Measurements from ENCODE around the gene ADGRD1. TPM values are rescaled to one million over a fixed set of nuclear protein-coding genes. Genes with fewer than 3 reads are reported as not detected.

Gene ADGRD1
- total RNA-seq, 1 experiment from 2014 or later, result not detected

DNA sequence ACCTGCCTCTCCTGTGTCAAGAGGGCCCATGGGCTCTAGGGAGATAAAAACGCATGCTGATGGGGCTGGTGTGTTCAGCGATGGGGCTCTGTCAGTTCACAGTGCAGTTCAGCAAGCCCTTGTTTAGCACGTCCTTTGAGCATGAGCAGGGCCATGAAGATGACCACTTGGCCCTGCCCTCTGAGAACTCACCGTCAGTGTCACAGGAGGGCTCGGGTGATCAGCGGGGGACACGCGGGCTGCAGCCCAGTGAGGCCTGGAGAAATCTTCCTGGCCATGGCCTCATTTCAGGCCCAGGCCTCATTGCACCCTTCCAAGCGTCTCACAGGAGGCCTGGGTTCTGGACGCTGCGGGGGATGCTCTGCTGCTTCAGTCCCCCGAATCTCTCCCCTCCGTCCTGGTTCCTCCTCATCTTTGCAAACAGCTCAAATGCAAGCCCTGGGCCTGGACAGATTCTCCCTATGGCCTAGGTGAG is 181.6 kb downstream of the ADGRD1 start:
- no peak for DNase-seq (ENCODE audit: low read depth)

DNA sequence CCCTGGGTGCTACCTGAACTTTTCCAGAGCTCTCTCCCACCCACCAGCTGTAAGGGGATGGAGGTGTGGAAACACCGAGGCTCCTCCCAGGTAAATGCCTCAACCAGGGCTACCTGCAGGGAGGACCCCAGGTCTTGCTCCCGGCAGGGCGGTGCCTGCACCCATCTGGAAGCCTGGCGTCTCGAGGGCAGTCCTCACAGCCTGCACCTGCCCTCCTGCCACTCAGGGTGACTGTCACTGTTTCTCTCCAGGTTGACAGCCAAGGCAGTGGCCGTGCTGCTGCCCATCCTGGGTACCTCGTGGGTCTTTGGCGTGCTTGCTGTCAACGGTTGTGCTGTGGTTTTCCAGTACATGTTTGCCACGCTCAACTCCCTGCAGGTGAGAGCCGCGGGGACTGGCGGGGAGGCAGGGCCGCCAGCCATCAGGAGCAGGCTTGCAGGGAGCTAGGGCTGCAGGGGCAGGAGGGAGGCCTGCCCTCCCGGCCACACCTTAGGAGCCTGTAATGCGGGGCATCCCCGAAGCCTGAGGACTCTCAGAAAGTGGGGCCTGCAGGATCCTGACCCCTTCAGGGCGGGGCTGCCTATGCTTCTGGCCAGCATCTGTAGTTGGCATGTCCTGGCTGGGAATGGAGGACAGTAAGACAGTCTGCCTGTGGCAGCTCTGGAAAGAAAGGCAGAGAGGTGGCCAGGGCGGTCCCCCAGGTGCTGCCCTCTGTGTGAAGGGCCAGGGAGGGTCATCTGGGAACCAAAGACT is 182.3 kb downstream of the ADGRD1 start:
- no peak for DNase-seq (ENCODE audit: low read depth)

DNA sequence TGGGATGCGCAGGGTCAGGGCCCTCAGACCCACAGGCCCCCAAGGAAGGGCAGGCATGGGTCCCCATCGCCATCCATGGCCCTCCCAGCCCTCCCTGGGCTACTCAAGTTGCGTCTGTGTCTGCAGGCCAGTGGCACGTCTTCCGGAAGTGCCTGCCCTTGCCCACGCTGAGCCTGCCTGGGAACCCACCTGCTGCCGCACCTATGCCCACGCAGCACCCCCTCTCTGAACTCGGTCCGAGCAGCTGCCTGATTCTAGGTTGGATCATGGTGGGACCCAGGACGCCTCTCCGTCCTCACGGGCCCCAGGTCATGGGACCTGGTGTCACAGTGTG is 182.8 kb downstream of the ADGRD1 start:
- no peak for DNase-seq (ENCODE audit: low read depth)

DNA sequence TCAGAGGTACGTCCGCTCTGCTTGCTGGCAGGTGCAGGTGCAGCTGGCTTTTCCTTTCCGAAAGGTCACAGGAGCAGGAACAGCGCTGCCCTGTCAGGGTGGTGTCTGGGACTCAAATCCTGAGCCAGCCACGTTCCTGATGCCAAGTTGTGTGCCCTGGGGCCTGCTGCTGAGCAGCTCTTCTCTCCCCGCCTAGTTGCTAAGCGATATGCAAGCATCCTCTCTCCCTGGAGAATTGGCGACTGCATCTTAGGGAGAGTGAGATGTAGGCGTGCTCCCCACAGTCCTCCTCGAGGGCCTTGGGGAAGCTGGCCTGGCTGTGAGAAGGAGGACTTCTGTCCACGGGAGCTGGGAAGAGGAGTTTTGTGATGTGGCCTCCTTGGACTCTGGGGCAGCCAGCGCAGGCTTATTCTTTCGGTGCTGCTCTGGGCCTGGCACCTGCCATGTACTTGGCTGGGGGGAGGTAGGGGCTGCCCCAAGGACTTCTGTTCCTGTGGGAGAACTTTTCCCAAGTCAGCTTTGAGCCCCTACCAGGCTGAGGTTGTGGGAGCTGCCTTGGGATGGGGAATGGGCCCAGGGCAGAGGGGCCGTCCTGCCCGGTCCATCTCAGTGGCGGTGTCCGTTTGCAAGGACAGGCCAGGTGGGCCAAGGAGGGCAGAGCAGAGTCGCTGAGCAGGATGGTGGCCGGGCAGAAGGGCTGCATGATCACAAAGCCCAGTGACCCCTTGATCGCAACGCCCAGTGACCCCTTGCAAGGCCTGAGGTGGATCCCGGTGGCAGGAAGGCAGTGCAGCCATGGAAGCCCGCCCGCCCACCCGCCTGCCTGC is 183.5 kb downstream of the ADGRD1 start:
- no peak for DNase-seq (ENCODE audit: low read depth)

DNA sequence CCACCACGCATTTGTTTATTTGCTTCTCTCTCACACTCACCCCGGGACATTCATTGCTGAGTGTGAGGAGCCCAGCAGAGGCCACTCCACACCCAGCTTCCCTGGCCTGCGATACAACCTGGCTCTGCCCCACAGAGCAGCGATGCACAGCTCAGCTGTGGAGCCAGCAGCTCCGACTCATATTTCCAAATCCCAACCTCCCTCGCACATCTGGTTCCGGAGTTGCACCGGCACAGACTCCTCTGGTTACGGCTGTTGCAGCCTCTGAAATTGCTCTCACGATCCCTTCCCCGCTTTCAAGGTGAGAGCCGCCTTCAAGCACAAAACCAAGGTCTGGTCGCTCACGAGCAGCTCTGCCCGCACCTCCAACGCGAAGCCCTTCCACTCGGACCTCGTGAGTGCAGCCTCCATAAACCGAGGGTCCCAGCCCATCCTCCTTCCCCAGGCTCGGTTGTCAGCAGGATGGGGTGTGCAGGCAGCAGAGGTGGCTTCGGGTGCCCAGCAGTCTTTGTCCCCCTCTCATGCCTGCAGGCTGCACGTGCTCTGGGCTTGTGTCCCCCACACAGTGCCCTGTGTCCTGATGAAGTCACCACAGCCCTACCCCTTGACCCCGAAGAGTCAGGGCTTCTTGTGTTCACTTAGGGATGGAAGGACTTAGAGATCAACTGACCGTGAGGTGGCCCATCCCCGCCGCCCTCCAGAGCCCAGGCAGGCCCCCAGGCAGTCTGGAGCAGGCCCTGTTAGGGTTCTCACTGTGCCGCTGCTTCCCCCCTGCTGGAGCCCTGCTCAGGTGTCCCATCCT is 184.3 kb downstream of the ADGRD1 start:
- DNase-seq (ENCODE audit: low read depth), result no peak

DNA sequence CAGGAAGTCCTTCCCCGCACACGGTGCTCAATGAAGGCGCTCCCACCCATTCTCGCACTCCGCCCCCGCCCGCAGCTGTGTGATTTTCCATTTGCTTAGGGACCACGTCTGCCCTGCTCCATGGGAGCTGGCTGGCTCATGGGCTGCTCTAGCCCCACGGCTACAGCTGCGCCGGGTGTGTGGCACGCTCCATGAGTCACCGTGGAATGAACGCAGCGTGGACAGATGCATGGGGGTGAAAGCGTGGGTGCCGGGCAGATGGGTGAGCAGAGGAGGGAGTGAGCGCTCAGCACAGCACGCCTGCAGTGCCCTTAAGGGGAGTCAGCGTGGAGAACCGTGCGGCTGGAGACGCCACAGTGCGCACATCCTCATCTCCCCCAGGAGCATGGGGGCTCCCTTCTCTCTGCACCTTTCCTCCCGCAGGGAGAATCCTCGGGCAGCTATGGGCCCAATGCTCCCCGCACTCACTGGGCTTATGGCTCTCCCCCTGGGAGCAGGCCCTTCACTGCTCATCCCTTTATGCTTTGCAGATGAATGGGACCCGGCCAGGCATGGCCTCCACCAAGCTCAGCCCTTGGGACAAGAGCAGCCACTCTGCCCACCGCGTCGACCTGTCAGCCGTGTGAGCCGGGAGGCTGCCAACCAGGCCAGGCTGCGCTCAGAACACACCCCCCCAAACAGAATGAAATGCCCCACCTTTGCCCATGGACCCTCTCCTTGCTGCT is 185.1 kb downstream of the ADGRD1 start:
- DNase-seq (ENCODE audit: low read depth), result no peak

DNA sequence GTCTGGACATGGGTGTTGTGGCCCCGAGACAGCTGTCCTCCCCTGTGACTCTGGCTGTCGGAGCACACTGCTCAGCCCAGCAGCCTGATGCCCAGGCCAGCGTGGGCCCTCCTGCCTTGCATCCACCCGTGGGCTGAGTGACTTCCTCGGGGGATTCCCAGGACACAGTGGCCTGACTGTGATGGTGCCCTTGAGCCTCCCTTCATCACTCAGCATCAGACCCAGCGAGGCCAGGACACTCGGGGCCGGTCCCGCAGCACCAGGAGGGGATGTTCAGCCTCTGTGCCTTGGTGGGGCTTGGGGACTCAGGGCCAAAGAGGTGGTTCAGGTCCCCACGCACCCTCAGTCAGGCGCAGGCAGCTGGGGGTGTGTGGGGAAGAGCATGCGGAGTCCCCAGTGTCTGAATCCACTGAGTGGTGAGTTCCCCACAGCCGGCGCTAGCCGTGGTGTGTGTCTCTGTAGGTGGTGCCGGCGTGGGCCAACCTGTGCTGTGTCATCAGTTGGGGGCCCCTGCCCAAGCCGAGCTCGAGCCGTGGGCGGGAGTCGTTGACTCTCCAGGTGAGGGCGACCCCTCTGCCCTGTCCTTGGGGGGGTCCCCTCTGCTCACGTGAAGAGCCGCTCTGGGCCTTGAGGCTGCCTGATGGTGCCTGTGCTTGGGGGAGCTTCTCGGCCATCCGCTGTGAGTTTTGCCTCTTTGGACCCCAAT is 185.8 kb downstream of the ADGRD1 start:
- no peak for DNase-seq (ENCODE audit: low read depth)

DNA sequence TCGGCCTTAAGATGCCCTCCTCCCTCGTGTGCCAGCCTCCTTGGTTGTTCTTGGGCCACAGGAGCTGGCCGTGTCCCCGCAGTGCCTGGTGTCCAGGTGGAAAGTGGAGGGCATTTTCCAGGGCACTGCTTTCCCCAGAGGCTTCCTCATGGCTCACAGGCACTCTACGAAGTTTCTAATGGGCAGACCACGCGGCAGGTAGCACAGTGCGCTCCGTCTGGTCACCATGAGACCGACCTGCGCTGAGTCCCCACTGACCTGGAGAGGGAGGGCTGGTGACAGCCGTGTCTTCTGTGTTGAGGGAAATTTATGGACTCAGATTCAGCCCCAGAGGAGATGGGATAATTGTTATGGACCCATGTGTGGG is 186.3 kb downstream of the ADGRD1 start:
- DNase-seq (ENCODE audit: low read depth), result no peak

DNA sequence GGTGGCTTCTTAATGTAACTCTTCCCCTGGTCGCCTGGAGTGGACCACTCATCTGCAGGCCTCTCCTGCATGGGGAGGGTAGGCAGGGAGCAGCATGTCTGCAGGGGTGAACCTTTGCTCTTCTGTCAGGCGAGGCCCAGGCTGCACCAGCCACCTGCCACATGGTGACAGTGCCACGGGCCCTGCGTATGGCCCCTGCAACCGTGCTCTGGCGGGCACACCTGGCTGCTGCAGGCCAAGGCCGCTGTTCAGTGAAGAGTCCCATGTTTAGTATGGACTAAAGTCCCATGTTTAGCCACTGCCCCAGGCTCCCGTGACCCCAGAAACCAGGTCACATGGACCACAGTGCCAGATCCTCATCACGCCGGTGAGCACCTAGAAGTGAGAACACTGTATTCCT is 187.0 kb downstream of the ADGRD1 start:
- no peak for DNase-seq (ENCODE audit: low read depth)

DNA sequence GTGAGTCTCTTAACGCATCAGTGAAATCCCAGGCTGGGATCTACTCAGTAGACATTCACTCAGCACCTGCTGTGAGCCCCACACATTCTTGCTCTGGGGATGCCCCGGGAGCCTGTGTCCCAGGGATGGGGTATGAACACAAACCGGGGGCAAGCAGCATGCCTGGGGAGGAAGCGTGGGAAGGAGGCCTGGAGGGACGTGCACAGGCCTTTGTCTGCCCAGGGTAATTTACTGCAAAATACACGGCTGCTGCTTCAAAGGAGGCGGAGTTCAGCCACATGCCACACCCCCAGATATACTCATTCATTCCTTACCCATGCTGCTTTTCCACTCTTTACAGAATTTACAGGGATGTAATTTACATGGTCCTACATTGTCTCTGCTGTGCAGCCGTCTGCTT is 187.8 kb downstream of the ADGRD1 start:
- DNase-seq (ENCODE audit: low read depth), result no peak

DNA sequence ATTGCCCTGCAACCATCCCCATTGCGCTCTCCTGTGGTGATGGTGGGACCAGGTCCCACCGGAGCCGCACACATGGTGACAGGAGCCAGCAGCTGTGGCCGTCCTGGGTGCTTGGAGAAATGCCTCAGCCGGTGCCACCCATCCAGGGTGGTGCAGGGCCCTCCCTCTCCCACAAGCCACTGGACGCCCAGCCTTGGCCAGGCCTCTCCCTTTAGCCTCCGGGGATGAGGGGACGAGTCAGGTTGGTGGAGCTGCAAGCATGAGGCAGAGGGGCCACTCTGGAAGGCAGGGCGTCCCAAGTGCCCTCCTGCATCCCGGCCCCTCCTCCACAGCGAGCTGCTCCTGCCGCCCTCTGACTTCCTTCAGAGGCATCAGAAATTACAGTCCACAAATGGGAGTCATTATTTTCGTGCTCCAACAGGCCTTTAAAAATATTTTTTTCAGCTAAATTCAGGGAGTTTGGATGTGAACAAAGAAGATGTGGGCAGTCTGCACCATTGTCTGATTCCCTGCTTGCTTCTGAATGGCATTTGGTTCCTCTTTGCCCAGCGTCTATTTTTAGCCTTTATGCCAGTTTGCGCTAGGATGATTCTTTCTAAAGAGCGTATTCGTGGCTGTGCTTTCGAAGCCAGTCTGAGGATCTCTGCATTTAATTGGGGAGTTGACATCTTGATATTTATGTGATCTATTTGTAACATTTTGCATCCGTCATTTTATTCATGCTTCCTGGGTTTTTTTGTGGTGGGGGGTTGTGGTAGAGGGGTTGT is 189.4 kb downstream of the ADGRD1 start:
- no peak for DNase-seq (ENCODE audit: low read depth)

DNA sequence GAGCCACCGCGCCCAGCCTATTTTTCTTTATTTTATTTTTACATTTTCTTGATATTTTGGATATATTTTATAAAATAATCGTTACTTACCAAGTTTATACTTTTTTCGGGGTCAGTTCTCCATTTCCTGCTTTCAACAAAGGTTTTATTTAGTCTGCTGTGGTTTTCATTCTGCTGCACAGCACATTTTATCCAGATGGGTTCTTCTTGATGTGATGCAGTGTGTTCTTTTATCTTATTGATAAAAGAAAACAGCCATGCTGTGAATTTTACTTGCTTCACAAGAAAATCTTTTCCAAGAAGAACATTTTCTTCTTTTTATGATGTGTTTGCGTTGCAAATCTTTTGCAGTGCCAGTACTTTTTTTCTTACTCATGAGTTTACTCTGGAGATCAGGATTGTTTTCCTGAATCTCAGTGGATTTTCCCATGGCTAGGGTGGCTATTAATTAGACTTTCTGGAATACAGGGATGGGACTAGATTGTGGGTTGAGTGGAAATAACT is 192.5 kb downstream of the ADGRD1 start:
- no peak for DNase-seq (ENCODE audit: low read depth)

DNA sequence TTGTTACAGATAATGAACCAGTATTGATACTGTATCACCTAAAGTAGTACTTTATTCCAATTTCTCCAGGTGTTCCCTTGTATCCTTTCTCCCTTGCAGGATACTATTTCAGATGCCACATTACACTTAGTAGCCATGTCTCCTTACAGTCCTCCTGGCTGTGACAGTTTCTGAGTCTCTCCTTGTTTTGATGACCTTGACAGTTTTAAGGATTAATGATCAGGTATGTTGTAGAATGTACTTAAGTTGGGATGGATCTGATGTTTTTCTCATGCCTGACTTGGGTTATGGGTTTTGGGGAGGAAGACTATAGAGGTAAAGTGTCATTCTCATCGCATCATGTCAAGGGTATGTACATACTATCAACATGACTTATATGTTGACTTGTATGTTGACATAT is 193.6 kb downstream of the ADGRD1 start:
- no peak for DNase-seq (ENCODE audit: low read depth)

DNA sequence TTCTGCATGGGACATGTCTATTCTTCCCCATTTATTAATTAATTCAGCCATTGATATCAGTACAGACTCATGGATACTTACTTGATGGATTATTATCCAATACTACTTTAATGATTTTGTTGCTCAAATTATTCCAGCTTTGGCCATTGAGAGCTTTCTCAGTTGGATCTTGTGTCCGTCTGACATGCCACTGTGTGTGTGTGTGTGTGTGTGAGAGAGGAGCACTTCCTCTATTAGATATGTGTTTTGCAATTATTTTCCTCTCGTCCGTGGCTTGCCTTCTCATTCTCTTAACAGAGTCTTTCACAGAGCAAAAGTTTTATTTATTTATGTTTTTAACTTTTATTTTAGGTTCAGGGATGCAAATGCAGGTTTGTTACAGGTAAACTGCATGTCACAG is 194.2 kb downstream of the ADGRD1 start:
- no peak for DNase-seq (ENCODE audit: low read depth)

DNA sequence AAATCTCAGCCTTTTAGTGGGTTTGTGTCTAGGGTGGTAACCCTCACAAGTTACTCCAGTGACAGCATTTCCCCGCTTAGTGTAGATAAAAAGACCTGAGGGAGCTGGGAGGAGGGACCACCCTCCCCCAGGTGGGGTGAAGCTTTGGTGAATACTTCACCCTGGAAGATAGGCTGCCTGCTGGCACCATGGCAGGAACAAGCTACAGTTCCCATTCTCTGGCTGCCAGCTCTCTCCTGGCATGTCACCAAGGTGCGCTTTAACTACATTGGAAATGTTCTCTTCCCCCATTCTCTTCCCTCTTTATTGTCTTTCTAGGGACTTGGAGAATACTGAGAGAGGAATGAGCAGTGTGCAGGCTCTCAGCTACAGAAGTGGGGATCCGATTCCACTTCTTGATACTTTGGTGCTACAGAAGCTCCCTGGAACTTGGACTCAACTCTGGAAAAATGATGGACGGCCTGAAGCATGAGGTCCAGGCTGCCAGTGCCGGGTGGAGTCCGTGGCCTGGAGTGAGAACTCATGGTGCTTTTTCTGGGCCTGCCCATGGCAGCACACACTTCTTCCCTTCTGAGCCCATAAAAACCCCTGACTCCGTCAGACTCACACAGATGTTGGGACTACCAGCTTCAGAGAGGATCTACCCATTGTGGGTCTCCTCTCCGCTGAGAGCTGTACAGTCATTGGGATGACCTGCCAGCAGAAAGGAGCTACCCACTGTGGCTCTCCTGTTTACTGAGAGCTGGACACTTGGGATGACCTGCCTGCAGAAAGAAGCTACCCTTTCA is 198.0 kb downstream of the ADGRD1 start:
- no peak for DNase-seq (ENCODE audit: low read depth)

DNA sequence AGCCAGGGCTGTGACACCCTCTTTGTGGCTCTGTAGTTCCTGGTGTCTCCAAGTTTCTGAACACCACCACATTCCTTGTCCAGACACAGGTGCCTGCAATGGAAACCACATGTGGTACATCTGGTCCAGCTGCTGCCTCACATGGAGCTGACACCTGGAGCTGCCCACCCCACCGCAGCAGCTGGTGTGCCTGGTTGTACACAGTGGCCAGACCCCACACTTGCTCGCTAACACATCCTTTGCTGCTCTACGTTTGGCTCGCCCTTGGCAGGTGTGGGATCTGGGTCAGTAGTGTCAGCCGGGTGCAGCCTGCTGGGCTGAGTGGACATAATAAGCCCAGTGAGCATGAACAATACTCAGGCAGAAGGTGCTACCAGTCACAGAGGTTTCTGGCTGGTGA is 198.9 kb downstream of the ADGRD1 start:
- DNase-seq (ENCODE audit: low read depth), result no peak

DNA sequence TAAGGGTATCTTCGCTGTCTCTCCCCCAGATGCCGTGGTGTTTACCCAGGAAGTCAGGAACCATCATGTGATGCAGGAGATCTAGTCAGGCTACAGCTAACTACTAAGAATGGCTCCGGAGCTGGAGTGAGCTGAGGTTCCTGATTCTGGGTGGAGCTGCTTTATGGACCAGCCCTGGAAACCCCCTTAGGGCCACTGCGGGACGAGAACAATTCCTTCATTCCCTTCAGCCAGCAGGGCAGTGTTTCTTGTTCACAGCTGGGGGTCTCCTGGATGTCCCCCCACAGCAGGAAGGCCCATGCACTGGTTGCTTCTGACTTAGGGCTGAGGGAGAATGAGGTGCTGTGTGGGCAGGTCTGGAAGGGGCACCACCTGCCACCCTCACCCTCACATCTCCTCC is 199.3 kb downstream of the ADGRD1 start:
- DNase-seq (ENCODE audit: low read depth), result no peak

DNA sequence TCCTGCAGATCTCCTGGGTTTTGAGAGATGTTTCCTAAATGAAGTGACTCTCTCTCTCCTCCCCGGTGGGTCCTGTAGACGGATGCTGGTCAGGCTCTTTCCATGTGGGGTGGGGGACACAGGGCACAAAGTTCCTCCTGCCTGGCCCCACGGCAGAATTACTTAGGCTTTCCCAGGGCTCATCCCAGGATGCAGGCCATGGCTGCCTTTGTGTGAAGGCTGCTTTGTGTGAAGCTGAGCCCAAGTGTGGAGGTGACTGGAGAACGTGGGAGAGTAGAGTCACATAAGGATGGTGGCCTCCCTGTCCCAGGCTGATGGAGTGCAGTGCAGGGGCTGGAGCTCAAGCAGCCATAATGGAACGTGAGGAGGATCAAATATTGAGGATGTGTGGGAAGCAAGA is 200.2 kb downstream of the ADGRD1 start:
- no peak for DNase-seq (ENCODE audit: low read depth)

DNA sequence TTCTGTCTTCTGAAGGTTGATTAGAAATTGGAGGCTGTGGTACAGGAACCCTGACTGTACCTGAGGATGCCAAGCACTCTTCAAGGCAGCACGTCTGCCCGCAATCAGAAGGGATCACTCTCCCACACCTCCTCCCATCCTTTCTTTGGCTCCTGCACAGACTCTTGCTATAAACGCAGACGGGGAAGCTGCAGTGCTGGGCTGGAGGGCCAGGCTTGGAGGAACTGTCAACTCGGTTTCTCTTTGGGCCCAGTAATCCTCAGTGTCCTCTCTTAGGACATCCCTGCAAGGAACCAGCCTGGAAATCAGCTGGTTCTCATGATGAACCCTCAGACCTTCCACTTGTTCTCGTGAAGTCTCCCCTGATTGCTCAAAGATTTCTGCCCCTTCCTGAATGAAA is 201.4 kb downstream of the ADGRD1 start:
- no peak for DNase-seq (ENCODE audit: low read depth)

All from LHCN-M2 (cell line).